ENCODE results near the gene B9D1.

DNA sequence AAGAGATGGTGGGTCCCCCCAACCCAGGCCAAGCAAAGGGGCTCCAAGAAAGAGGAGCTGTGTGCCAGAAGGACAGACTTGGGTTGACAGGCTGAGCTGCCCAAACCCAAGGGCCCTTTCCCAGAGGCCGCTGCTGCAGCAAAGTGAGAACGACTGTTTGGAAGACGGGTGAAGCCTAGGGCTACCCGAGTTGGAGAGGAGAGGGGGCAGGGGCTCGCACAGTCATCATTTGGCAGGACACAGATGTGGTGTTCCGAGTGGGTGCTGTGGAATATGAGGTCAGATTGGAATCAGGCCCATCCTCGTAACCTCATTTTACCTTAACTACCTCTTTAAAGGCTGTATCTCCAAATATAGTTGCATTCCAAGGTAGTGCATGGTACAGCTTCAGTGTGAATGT lies 29.8 kb upstream of the B9D1 start:
- TF ChIP-seq, protein P1, sequence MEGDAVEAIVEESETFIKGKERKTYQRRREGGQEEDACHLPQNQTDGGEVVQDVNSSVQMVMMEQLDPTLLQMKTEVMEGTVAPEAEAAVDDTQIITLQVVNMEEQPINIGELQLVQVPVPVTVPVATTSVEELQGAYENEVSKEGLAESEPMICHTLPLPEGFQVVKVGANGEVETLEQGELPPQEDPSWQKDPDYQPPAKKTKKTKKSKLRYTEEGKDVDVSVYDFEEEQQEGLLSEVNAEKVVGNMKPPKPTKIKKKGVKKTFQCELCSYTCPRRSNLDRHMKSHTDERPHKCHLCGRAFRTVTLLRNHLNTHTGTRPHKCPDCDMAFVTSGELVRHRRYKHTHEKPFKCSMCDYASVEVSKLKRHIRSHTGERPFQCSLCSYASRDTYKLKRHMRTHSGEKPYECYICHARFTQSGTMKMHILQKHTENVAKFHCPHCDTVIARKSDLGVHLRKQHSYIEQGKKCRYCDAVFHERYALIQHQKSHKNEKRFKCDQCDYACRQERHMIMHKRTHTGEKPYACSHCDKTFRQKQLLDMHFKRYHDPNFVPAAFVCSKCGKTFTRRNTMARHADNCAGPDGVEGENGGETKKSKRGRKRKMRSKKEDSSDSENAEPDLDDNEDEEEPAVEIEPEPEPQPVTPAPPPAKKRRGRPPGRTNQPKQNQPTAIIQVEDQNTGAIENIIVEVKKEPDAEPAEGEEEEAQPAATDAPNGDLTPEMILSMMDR (IDR thresholded peaks at IDR 0.05): no peak
- no peak for TF ChIP-seq POLR2A (IDR thresholded peaks at IDR 0.05)

Data from testis (tissue), 2 donors.